ENCODE results near the gene TSPAN16. TPM values are rescaled to one million over a fixed set of nuclear protein-coding genes. Genes with fewer than 3 reads are reported as not detected.
A peak's percentile ranks its signal among the peaks of the same experiment; 100 is the strongest.
"Not testable (repeated sequence)": the region's sequence is repeated elsewhere in the genome, so short reads cannot be mapped to it uniquely, and the experiment has no call there.

The TSPAN16 gene
- total RNA-seq, 6 experiments from 2014 or later: not detected

GRCh38 chr19:11296264-11296663 lies 304 bp downstream of the TSPAN16 start:
- H3K27ac Mint-ChIP-seq: no peak overlapping the region
- peaks cover 18% of the 10 kb centered on the region for H3K4me1 Mint-ChIP-seq (ENCODE audit: low read depth)
- no peak for TF ChIP-seq CTCF (IDR thresholded peaks at IDR 0.05)
- H3K9me3 Mint-ChIP-seq: no peaks in the 10 kb centered on the region
- no peak overlapping the region for H3K4me3 Mint-ChIP-seq
- DNase-seq: no peak
- H3K27me3 Mint-ChIP-seq (ENCODE audit: insufficient read depth): peaks cover 14% of the 10 kb centered on the region
- H3K36me3 Mint-ChIP-seq (ENCODE audit: low read depth): no peaks in the 10 kb centered on the region

- no peaks in the 10 kb centered on the region for H3K36me3 Mint-ChIP-seq (ENCODE audit: low read depth)
- no peak overlapping the region for H3K4me3 Mint-ChIP-seq
- peaks cover 24% of the 10 kb centered on the region for H3K27me3 Mint-ChIP-seq (ENCODE audit: insufficient read depth)
- no peak for TF ChIP-seq CTCF (IDR thresholded peaks at IDR 0.05)
- H3K27ac Mint-ChIP-seq: no peak overlapping the region
- no peak for DNase-seq
- H3K9me3 Mint-ChIP-seq: no peaks in the 10 kb centered on the region
- H3K4me1 Mint-ChIP-seq (ENCODE audit: low read depth): peaks cover 6% of the 10 kb centered on the region; the same call in 1 of the 2 replicates
These were observed 4.2 kb downstream of the TSPAN16 start for GRCh38 chr19:11299946-11300810.

- Mint-ChIP-seq H3K27ac (no peak overlapping the region), H3K4me3 (no peak overlapping the region), H3K9me3 (no peaks in the 10 kb centered on the region), H3K4me1 (ENCODE audit: low read depth) (peaks cover 6% of the 10 kb centered on the region; the same call in 1 of the 2 replicates), H3K36me3 (ENCODE audit: low read depth) (no peaks in the 10 kb centered on the region), H3K27me3 (ENCODE audit: insufficient read depth) (peaks cover 24% of the 10 kb centered on the region)
- DNase-seq: no peak
- no peak for TF ChIP-seq CTCF (IDR thresholded peaks at IDR 0.05)
These were observed 4.8 kb downstream of the TSPAN16 start for GRCh38 chr19:11300811-11301120.

- H3K36me3 Mint-ChIP-seq (ENCODE audit: low read depth): no peaks in the 10 kb centered on the region
- no peaks in the 10 kb centered on the region for H3K9me3 Mint-ChIP-seq
- H3K4me1 Mint-ChIP-seq (ENCODE audit: low read depth): no peaks in the 10 kb centered on the region
- H3K27ac Mint-ChIP-seq: no peak overlapping the region
- no peak for TF ChIP-seq CTCF (IDR thresholded peaks at IDR 0.05)
- DNase-seq: no peak
- H3K27me3 Mint-ChIP-seq (ENCODE audit: insufficient read depth): peaks cover 15% of the 10 kb centered on the region
- H3K4me3 Mint-ChIP-seq: no peak overlapping the region
These were observed 9.0 kb downstream of the TSPAN16 start for GRCh38 chr19:11304936-11305335.

GRCh38 chr19:11306337-11306736 lies 10.4 kb downstream of the TSPAN16 start:
- no peak overlapping the region for H3K27ac Mint-ChIP-seq
- no peak overlapping the region for H3K4me3 Mint-ChIP-seq
- no peak for TF ChIP-seq CTCF (IDR thresholded peaks at IDR 0.05)
- H3K36me3 Mint-ChIP-seq (ENCODE audit: low read depth): no peaks in the 10 kb centered on the region
- no peaks in the 10 kb centered on the region for H3K4me1 Mint-ChIP-seq (ENCODE audit: low read depth)
- peak; percentile 27 for DNase-seq
- H3K27me3 Mint-ChIP-seq (ENCODE audit: insufficient read depth): peaks cover 10% of the 10 kb centered on the region
- H3K9me3 Mint-ChIP-seq: no peaks in the 10 kb centered on the region

- not testable (repeated sequence) for H3K36me3 Mint-ChIP-seq (ENCODE audit: low read depth); H3K27ac Mint-ChIP-seq; H3K9me3 Mint-ChIP-seq; DNase-seq; H3K4me3 Mint-ChIP-seq
- Mint-ChIP-seq H3K27me3 (ENCODE audit: insufficient read depth) (peaks cover 12% of the 10 kb centered on the region; the same call in 1 of the 2 replicates), H3K4me1 (ENCODE audit: low read depth) (peaks cover 19% of the 10 kb centered on the region)
These were observed 24.5 kb downstream of the TSPAN16 start for GRCh38 chr19:11320278-11320995.
